Stomach (tissue), 9 donors: ENCODE results near the gene DEDD. TPM values are rescaled to one million over a fixed set of nuclear protein-coding genes. Genes with fewer than 3 reads are reported as not detected.
A peak's percentile ranks its signal among the peaks of the same experiment; 100 is the strongest.

Experiments used
- DNase-seq, 2 donors: peaks; one replicate each; pipeline versions ENCODE4 v3.0.0 to v3.0.0-alpha.2; 2013 to 2019
- H3K27ac ChIP-seq, 5 donors: fragments of 200-600 bp in 4 of 5; sonication (generic) in 4 of 5; one replicate each; pipeline ENCODE4 v1.5.1; 2013 to 2019; ENCODE audit warnings: mild to moderate bottlenecking in 1 of 5, moderate library complexity in 1 of 5
- H3K27me3 ChIP-seq, 3 donors: fragments of 200-600 bp; sonication (generic); one replicate each; pipeline ENCODE4 v1.5.1; 2017 to 2019; ENCODE audit warnings: mixed run types in 1 of 3
- H3K36me3 ChIP-seq, 4 donors: fragments of 200-600 bp; sonication (generic); 1 replicate in 3 of 4; 2 replicates in 1 of 4; pipeline ENCODE4 v1.5.1; 2016 to 2019
- H3K4me1 ChIP-seq, 4 donors: fragments of 200-600 bp; sonication (generic); one replicate each; pipeline ENCODE4 v1.5.1; 2016 to 2019
- H3K4me3 ChIP-seq, 4 donors: fragments of 200-600 bp; sonication (generic) in 3 of 4; one replicate each; pipeline ENCODE4 v1.5.1; 2016 to 2019; ENCODE audit warnings: mild to moderate bottlenecking in 1 of 4
- H3K9me3 ChIP-seq, 4 donors: fragments of 200-600 bp; sonication (generic); one replicate each; pipeline ENCODE4 v1.5.1; 2016 to 2019
- CTCF ChIP-seq, 7 experiments: fragments of 450-650 bp in 4 of 7; fragments of 200-600 bp in 3 of 7; sonication (generic) in 3 of 7; IDR thresholded peaks; one replicate each; pipeline ENCODE4 v1.5.1; 2016 to 2019; ENCODE audit warnings: antibody characterized with exemption in 7 of 7, control low read depth in 2 of 7, mild to moderate bottlenecking in 1 of 7
- EP300 ChIP-seq: sonication (generic); formaldehyde crosslinking; IDR thresholded peaks from one replicate; pipeline ENCODE4 v1.6.1; 2017; ENCODE audit warnings: antibody characterized with exemption
- POLR2A ChIP-seq, 4 donors: fragments of 450-650 bp; IDR thresholded peaks; one replicate each; pipeline ENCODE4 v1.6.1; 2016; ENCODE audit warnings: antibody characterized with exemption in 4 of 4, control low read depth in 2 of 4, mild to moderate bottlenecking in 1 of 4, moderate library complexity in 1 of 4
- POLR2AphosphoS5 ChIP-seq, 3 donors: sonication (generic); formaldehyde crosslinking; IDR thresholded peaks; one replicate each; pipeline ENCODE4 v1.6.1; 2016; ENCODE audit warnings: antibody characterized with exemption in 3 of 3
- WGBS, 5 donors: extraction: QIAGEN DNeasy Blood & Tissue Kit in 3 of 5; methylation state at CpG; one replicate each; pipeline versions ENCODE4 v1.1.5 to v1.1.7; 2013 to 2018; 5-methylcytosine and 5-hydroxymethylcytosine counted together
- intact Hi-C: fragments of 100-400 bp; cut with DNase I; formaldehyde crosslinking; loops from one replicate; pipeline ENCODE4 v1.15.1; 2023; ENCODE audit warnings: low total_unique reads
- polyA plus RNA-seq, 3 donors: library from polyadenylated mRNA; stranded (reverse); fragments of 200-250 nt; gene quantifications; one replicate each; pipeline ENCODE4 v1.2.3, GENCODE V29; 2013
- total RNA-seq, 5 donors: library from RNA; depleted of rRNA; stranded (reverse); fragments of >200 nt; gene quantifications; one replicate each; pipeline versions ENCODE4 v1.1.0 to v1.2.3, GENCODE V29; 2014 to 2016
- donor health status: healthy with polysubstance abuse.
- donor health status: Bipolar disorder and iron deficiency.
- donor health status: healthy.

The DEDD gene
- total and polyA plus RNA-seq, 8 donors, result 2.3 to 35.9 (median 17.6) TPM

- peak overlapping the region; percentile 66 to 79 (median 74) for H3K4me3 ChIP-seq
- no peak for TF ChIP-seq POLR2AphosphoS5 (IDR thresholded peaks at IDR 0.05)
- TF ChIP-seq POLR2A (IDR thresholded peaks at IDR 0.05), result no peak
- no peak for TF ChIP-seq CTCF (IDR thresholded peaks at IDR 0.05)
- no peak for TF ChIP-seq EP300
- WGBS, 5 donors, result 4% methylated on average over 11 of the region's 11 CpGs
- peaks cover 12 to 22% (median 17%) of the 10 kb centered on the region in 4 donors for H3K36me3 ChIP-seq
- H3K27ac ChIP-seq, result peak overlapping the region; percentile 90 to 97 (median 96)
- DNase-seq, result peak in 1 of 2 donors; percentile 26
- peaks cover 28 to 64% (median 47%) of the 10 kb centered on the region in 4 donors for H3K4me1 ChIP-seq
- intact Hi-C loops, result no loop called here
- no peaks in the 10 kb centered on the region for H3K27me3 ChIP-seq
- H3K9me3 ChIP-seq, result no peaks in the 10 kb centered on the region
These were observed 813 bp upstream of the DEDD start for GRCh38 chr1:161133220-161133740.

DNA sequence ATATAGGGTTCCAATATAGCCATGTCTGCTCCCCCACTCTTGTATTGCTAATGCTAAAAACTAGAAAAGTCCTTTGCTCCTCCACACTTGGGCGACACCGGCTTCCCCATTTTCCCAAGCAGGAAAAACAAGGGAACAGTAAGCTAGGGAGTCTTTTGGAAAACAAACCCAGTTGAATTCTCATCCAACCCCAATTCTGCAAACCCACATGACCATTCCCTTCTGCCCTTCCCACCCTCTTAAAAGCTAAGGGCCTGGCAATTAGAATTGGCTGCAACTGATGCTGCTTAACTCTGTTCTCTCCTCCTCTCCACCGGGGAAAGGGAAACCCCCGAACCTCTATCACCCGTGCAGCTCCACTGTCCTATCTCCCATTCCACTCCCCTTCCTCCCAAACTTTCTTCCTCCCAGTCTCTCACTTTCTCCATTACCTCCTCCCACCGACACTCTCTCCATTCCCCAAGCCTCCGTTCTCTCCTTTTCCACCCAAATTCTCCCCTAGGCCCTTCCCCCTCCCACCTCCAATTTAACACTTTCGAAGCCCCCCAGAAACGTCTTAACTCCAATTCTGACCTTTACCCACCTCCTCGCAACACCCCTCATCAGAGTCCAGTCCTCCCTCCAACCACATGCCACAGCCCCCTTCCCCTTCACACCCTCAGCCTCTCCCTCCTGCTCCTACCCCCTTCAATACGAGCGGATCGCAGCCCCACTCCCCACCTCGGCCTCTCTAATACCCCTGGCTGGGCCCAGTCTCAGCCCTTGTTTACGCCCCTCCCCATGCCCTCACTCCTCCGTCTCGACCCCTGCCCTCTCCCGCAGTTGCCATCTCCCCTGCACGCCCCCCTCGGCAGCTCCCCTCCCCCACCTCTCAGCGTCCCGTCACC lies 701 bp downstream of the DEDD start:
- intact Hi-C loops, result no loop called here
- peak in 1 of 2 donors; percentile 54 for DNase-seq
- WGBS, 5 donors, result 4 to 6% (median 5%) methylated on average over 22 of the region's 22 CpGs
- no peaks in the 10 kb centered on the region for H3K9me3 ChIP-seq
- H3K4me3 ChIP-seq, result peak overlapping the region; percentile 66 to 79 (median 74)
- TF ChIP-seq CTCF (IDR thresholded peaks at IDR 0.05) (no peak), POLR2AphosphoS5 (IDR thresholded peaks at IDR 0.05) (no peak), EP300 (no peak), POLR2A (IDR thresholded peaks at IDR 0.05) (no peak)
- no peaks in the 10 kb centered on the region for H3K27me3 ChIP-seq
- H3K4me1 ChIP-seq, result peaks cover 28 to 71% (median 59%) of the 10 kb centered on the region in 4 donors
- H3K27ac ChIP-seq, result peak overlapping the region; percentile 90 to 97 (median 96)
- peaks cover 21 to 37% (median 32%) of the 10 kb centered on the region in 4 donors for H3K36me3 ChIP-seq

DNA sequence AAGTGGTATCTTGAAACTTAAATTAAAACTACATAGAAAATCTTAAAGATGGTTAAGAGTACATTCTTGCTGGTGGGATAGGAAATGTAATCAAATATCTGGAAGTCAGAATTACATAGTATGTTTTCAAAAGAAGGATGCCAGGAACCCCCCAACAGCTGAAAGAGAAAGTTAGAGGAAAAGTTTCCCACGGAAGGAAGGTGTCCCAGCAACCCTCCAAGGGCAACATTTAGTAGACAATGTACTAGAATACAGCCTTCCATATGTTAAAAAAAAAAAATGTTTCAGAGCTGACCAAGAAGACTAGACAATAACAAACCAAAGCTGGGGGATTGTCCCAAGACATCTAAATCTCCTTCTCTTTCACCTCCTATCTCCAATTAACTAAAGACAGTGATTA lies 2.2 kb downstream of the DEDD start:
- Histone ChIP-seq H3K4me1 (peaks cover 28 to 73% (median 61%) of the 10 kb centered on the region in 4 donors), H3K27ac (peak overlapping the region in 1 of 5 donors; percentile 19), H3K4me3 (no peak overlapping the region), H3K36me3 (peaks cover 28 to 52% (median 47%) of the 10 kb centered on the region in 4 donors), H3K27me3 (no peaks in the 10 kb centered on the region), H3K9me3 (no peaks in the 10 kb centered on the region)
- no peak for DNase-seq
- intact Hi-C loops, result no loop called here
- TF ChIP-seq POLR2A (IDR thresholded peaks at IDR 0.05) (no peak), POLR2AphosphoS5 (IDR thresholded peaks at IDR 0.05) (no peak), EP300 (no peak), CTCF (IDR thresholded peaks at IDR 0.05) (no peak)
- WGBS, 5 donors, result 26 to 61% (median 43%) methylated on average over 1 of the region's 1 CpG

DNA sequence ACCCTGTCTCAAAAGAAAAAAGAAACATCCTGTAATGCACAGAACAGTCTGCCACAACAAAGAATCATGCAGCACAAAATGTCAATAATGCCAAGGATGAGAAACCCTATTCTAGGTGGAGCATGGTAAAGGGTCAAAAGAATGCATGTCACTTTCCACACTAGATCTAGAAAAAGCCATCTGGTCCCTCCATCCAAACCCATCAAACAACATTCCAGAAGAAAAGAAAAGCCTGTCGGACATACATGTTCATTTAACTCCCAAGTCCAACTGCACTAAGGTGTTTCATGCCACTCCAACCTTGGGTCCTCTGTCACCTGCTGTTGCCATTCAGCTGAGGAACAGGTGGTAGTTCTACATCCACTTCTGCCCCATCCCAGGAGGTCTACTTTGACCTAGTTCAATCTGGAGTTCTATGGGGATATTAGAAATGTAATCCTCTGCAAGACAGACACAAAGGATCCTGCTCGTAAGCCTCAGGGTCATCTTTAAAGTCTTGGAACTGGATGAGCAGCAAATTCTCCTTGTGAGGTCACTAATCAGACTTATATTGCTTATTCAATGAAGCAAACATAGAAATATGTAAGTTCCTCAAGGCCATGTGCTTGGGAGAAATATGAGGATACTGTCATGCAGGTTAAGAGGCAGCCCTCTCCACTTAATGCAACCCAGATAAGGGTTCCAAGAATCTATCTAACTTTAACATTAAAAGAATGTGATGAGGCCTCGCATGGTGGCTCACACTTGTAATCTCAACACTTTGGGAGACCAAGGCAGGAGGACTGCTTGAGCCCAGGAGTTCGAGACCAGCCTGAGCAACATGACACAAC lies 3.7 kb downstream of the DEDD start:
- intact Hi-C loops, result no loop called here
- WGBS, 5 donors, result 90 to 96% (median 93%) methylated on average over 4 of the region's 4 CpGs
- Histone ChIP-seq H3K9me3 (no peaks in the 10 kb centered on the region), H3K4me3 (no peak overlapping the region), H3K27me3 (no peaks in the 10 kb centered on the region), H3K4me1 (peaks cover 21 to 60% (median 48%) of the 10 kb centered on the region in 4 donors), H3K27ac (no peak overlapping the region), H3K36me3 (peaks cover 39 to 62% (median 61%) of the 10 kb centered on the region in 4 donors)
- no peak for DNase-seq
- no peak for TF ChIP-seq EP300
- no peak for TF ChIP-seq CTCF (IDR thresholded peaks at IDR 0.05)
- no peak for TF ChIP-seq POLR2A (IDR thresholded peaks at IDR 0.05)
- no peak for TF ChIP-seq POLR2AphosphoS5 (IDR thresholded peaks at IDR 0.05)
